Glutamatergic neuron (in vitro differentiated cells): ENCODE measurements around the gene UNC79. TPM values are rescaled to one million over a fixed set of nuclear protein-coding genes. Genes with fewer than 3 reads are reported as not detected.

Source experiments
- DNase-seq: peaks from one replicate; pipeline ENCODE4 v3.0.0; 2022
- H3K27ac Mint-ChIP-seq: one replicate; pipeline ENCODE4 v1.8.0; 2020; ENCODE audit warnings: mild to moderate bottlenecking, mixed read lengths, inconsistent platforms; ENCODE audit not compliant: unreplicated experiment
- H3K27me3 Mint-ChIP-seq: one replicate; pipeline ENCODE4 v1.8.0; 2020; ENCODE audit warnings: mild to moderate bottlenecking, moderate library complexity, mixed read lengths, inconsistent platforms; ENCODE audit not compliant: unreplicated experiment
- H3K36me3 Mint-ChIP-seq: one replicate; pipeline ENCODE4 v1.8.0; 2020; ENCODE audit warnings: mild to moderate bottlenecking, mixed read lengths, inconsistent platforms; ENCODE audit not compliant: unreplicated experiment
- H3K4me1 Mint-ChIP-seq: one replicate; pipeline ENCODE4 v1.8.0; 2020; ENCODE audit warnings: mild to moderate bottlenecking, low read depth, mixed read lengths, inconsistent platforms; ENCODE audit not compliant: unreplicated experiment
- H3K4me3 Mint-ChIP-seq: one replicate; pipeline ENCODE4 v1.8.0; 2020; ENCODE audit warnings: mild to moderate bottlenecking, mixed read lengths, inconsistent platforms; ENCODE audit not compliant: unreplicated experiment
- H3K9me3 Mint-ChIP-seq: one replicate; pipeline ENCODE4 v1.8.0; 2020; ENCODE audit warnings: mild to moderate bottlenecking, moderate library complexity, mixed read lengths, inconsistent platforms; ENCODE audit not compliant: unreplicated experiment
- total RNA-seq: library from RNA; stranded (reverse); fragmentation: NEBNext Ultra II Directional; extraction: Animal tissue kit (Norgen Biotek cat#: 25700); gene quantifications from one replicate; pipeline ENCODE4 v1.2.1, GENCODE V29; 2021; ENCODE audit not compliant: unreplicated experiment
- TF ChIP-seq, protein P1 (sequence below): fragments of 200-600 bp; sonication (generic); IDR thresholded peaks from one replicate; pipeline ENCODE4 v1.5.0; 2021; ENCODE audit not compliant: partially characterized antibody, unreplicated experiment

Gene UNC79
- total RNA-seq, 1 donor from 2014 or later, result 29.5 TPM

DNA sequence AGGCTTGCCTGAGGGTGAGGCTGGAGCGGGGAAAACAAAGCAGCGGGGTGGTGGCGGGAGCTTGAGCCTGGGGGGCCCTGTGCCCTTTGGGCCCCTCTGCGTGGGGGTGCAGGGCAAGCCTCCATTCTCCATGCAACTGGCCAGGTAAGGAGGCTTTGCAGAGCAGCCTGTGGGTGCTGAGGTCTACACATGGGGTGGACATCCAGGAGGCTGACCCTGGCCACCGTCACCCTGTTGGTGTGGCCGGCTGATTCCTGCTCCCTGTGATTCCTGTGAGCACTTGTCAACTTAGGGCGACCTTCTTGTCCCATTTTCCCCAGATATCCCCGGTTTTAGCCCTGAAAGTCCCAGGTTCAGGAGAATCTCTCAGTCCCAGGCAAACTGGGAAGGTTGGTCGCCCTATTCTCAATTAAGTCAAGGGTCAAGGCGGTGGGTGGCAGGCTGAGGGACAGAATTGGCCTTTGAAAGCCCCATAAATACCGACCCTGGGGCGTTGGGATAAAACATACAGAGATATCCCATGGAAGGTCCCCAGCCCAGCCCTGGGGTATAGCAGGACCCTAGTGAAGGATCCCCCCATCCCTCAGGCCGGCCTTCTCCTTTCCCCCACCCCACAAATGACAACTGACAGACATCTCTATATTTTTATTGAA, 287.1 kb downstream of the UNC79 start:
- no peak overlapping the region for H3K4me3 Mint-ChIP-seq
- peaks cover 11% of the 10 kb centered on the region for H3K9me3 Mint-ChIP-seq

DNA sequence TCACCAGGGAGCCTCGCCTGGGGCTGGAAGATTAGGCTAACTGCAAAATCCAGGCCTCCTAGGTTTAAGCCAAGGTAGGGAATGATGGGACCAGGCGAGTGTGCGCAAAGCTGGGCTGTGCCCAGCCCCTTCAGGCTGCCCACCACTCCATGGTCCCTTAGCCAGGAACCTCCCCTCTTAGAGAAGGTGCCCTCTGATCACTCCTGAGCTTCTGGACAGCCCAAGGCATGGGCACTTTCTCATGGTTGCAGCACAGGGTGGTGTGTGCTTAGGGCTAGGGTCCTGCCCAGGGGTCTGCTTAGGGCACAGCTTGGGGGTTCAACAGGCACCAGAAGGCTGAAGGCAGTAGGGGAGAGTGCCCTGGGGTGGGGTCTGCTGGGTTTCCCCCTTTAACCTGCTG, 288.5 kb downstream of the UNC79 start:
- Mint-ChIP-seq H3K4me1 (peaks cover 9% of the 10 kb centered on the region), H3K9me3 (peaks cover 8% of the 10 kb centered on the region), H3K36me3 (peaks cover 5% of the 10 kb centered on the region), H3K27me3 (peaks cover 15% of the 10 kb centered on the region), H3K27ac (no peak overlapping the region), H3K4me3 (no peak overlapping the region)
- TF ChIP-seq, protein P1, sequence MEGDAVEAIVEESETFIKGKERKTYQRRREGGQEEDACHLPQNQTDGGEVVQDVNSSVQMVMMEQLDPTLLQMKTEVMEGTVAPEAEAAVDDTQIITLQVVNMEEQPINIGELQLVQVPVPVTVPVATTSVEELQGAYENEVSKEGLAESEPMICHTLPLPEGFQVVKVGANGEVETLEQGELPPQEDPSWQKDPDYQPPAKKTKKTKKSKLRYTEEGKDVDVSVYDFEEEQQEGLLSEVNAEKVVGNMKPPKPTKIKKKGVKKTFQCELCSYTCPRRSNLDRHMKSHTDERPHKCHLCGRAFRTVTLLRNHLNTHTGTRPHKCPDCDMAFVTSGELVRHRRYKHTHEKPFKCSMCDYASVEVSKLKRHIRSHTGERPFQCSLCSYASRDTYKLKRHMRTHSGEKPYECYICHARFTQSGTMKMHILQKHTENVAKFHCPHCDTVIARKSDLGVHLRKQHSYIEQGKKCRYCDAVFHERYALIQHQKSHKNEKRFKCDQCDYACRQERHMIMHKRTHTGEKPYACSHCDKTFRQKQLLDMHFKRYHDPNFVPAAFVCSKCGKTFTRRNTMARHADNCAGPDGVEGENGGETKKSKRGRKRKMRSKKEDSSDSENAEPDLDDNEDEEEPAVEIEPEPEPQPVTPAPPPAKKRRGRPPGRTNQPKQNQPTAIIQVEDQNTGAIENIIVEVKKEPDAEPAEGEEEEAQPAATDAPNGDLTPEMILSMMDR, result no peak
- no peak for DNase-seq

More for the DNA sequence above, 287.1 kb downstream of the UNC79 start:
- H3K4me1 Mint-ChIP-seq, result peaks cover 9% of the 10 kb centered on the region
- TF ChIP-seq, protein P1, result no peak
- H3K27me3 Mint-ChIP-seq, result peaks cover 17% of the 10 kb centered on the region
- H3K27ac Mint-ChIP-seq, result no peak overlapping the region
- H3K36me3 Mint-ChIP-seq, result peaks cover 5% of the 10 kb centered on the region
- DNase-seq, result no peak

DNA sequence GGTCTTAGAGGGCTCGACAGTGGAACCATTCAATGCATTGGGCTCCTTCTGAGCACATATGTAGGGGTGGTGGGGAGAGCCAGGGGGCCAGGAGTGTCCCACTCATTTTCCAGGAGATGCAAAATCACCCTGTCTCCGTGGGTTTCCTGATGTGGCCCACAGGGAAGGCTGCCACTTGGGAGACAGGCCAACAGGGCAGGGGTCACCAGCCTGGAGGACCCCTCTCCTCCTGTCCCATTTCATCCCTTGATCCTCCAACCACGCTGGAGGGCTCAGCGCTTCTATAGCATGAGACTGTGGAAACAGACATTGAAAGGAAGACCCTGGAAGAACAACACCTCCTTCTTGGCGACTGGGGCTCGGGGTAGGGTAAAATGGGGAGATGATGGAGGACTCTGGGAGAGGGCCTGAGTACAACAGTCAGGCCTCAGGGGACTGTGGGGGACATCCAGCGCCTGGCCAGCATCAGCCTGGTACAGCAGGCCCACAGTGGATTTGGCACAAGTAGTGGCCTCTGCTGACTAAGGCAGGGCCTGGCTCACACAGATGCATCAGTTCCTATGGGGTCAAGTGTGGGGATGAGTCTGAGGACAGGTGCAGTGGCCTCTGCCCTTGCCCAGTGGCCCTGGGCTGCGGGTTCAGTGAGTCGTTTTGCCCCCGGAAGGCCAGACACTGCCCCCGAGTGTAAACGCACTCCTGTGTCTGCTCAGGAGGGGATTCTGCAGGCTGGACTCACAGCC, 289.5 kb downstream of the UNC79 start:
- H3K36me3 Mint-ChIP-seq, result no peaks in the 10 kb centered on the region
- TF ChIP-seq, protein P1, result no peak
- DNase-seq, result no peak
- no peak overlapping the region for H3K4me3 Mint-ChIP-seq
- H3K27ac Mint-ChIP-seq, result peak overlapping the region; percentile 33
- H3K27me3 Mint-ChIP-seq, result peaks cover 17% of the 10 kb centered on the region
- H3K9me3 Mint-ChIP-seq, result peaks cover 9% of the 10 kb centered on the region
- H3K4me1 Mint-ChIP-seq, result peaks cover 9% of the 10 kb centered on the region

DNA sequence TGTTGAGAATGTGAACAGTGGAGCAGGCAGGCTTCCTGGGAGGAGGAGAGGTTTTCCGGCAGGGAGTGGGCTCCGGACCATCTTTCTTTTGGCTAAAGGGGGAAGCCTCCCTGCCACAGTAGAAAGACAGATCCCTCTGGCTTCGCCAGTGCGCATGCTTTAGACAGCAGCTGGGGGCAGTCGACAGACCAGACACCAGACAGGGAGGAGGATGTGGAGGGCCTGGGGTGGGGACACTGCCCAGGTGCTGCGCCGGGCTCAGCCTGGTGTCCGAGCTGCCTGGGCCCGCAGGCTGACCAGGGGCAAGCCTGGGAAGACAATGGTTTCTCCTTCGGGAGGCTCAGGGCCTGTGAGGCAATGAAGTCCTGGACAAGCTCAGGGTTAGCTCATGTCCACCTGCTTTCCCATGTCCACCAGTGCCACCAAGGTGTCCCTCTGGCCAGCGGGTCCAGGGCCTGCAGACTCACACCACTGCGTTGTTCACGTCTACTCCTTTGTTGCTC, 290.3 kb downstream of the UNC79 start:
- TF ChIP-seq, protein P1, result no peak
- DNase-seq, result no peak
- Mint-ChIP-seq H3K9me3 (peaks cover 9% of the 10 kb centered on the region), H3K4me1 (peaks cover 11% of the 10 kb centered on the region), H3K36me3 (no peaks in the 10 kb centered on the region), H3K4me3 (no peak overlapping the region), H3K27ac (peak overlapping the region; percentile 31), H3K27me3 (peaks cover 13% of the 10 kb centered on the region)

DNA sequence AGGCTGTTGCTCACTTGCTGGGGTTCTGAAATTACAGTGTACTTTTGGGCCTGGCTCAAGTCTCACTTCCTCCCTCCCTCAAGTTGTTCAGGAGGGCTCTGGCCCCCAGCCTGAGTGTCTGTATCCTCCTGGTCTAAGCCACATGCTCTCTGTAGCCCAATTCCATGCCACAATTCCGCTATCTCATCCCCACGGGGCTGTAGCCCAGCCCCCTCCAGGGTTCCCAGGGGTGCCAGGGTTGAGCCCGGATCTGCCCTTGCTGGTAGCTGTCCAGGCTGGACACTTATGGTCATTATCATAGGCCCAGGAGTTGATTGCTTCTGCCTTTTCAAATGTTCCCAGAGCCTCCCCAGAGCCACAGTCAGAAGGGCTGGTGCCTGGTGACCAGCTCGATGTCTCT, 292.3 kb downstream of the UNC79 start:
- Mint-ChIP-seq H3K9me3 (peaks cover 9% of the 10 kb centered on the region), H3K36me3 (no peaks in the 10 kb centered on the region), H3K4me3 (no peak overlapping the region), H3K27ac (no peak overlapping the region), H3K27me3 (peaks cover 18% of the 10 kb centered on the region), H3K4me1 (peaks cover 20% of the 10 kb centered on the region)
- TF ChIP-seq, protein P1, result no peak
- DNase-seq, result no peak
